Hepatocyte (in vitro differentiated cells): ENCODE results near the gene JAK1.

ENCODE experiments used
- EZH2 ChIP-seq: fragments of 200-600 bp; sonication (generic); IDR thresholded peaks from 2 replicates; pipeline ENCODE4 v1.6.1; 2016; ENCODE audit warnings: antibody characterized with exemption, mild to moderate bottlenecking, borderline replicate concordance
- EZH2phosphoT487 ChIP-seq: fragments of 200-600 bp; sonication (generic); IDR thresholded peaks from one replicate; pipeline ENCODE4 v1.6.1; 2018; ENCODE audit warnings: antibody characterized with exemption, mild to moderate bottlenecking, low read depth, moderate library complexity; ENCODE audit not compliant: unreplicated experiment, severe bottlenecking
- TF ChIP-seq, protein P1 (sequence below): fragments of 200-600 bp; sonication (generic); IDR thresholded peaks from 2 replicates; pipeline ENCODE4 v1.5.1; 2016; ENCODE audit warnings: antibody characterized with exemption, mild to moderate bottlenecking; ENCODE audit not compliant: poor library complexity

DNA sequence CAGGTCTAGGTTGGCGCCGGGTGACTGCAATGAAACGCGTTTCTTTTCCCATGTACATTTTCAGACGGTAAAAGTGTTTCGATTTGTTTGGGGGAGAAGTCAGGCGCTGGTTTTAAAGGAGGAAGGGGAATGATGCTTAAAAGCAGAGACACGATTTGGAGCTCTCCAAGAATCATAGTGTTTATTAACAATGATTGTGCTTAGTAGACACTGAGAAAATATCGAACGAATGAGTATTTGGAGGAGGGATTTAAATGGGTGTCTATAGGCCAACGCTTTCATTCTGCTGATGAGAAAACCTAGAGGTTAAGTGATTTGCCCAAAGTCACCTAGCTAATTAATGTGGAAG, 36.9 kb upstream of the JAK1 start:
- TF ChIP-seq, protein P1, sequence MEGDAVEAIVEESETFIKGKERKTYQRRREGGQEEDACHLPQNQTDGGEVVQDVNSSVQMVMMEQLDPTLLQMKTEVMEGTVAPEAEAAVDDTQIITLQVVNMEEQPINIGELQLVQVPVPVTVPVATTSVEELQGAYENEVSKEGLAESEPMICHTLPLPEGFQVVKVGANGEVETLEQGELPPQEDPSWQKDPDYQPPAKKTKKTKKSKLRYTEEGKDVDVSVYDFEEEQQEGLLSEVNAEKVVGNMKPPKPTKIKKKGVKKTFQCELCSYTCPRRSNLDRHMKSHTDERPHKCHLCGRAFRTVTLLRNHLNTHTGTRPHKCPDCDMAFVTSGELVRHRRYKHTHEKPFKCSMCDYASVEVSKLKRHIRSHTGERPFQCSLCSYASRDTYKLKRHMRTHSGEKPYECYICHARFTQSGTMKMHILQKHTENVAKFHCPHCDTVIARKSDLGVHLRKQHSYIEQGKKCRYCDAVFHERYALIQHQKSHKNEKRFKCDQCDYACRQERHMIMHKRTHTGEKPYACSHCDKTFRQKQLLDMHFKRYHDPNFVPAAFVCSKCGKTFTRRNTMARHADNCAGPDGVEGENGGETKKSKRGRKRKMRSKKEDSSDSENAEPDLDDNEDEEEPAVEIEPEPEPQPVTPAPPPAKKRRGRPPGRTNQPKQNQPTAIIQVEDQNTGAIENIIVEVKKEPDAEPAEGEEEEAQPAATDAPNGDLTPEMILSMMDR, result no peak
- TF ChIP-seq EZH2phosphoT487, result no peak
- no peak for TF ChIP-seq EZH2
